Activated effector memory CD4-positive, alpha-beta T cell treated with anti-CD3 and anti-CD28 coated beads, Interleukin-2, amount 50 U/mL, for 16 hours (primary cell): ENCODE measurements around the gene TASP1.

ENCODE experiments used
- DNase-seq: peaks from one replicate; pipeline ENCODE4 v3.0.0-alpha.2; 2020

TASP1 gene

DNA sequence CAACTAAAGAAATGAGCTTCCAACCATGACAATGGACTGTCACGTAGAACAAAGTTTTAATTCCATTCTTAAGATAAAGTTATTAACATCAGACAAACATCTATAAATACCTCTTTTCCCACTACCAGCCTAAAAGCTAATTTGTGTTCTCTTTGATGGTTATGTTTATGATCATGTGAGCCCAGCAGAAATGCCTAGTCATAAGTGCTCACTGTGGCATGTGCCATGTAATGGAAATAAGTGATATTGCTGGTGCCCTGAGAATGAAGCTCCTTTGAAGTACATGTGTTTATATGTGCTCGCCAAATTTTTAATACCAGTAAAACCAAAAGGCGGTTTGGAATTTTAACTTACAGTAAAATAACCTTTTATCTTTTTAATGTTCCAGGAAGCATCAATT, 211.9 kb downstream of the TASP1 start:
- no peak for DNase-seq

DNA sequence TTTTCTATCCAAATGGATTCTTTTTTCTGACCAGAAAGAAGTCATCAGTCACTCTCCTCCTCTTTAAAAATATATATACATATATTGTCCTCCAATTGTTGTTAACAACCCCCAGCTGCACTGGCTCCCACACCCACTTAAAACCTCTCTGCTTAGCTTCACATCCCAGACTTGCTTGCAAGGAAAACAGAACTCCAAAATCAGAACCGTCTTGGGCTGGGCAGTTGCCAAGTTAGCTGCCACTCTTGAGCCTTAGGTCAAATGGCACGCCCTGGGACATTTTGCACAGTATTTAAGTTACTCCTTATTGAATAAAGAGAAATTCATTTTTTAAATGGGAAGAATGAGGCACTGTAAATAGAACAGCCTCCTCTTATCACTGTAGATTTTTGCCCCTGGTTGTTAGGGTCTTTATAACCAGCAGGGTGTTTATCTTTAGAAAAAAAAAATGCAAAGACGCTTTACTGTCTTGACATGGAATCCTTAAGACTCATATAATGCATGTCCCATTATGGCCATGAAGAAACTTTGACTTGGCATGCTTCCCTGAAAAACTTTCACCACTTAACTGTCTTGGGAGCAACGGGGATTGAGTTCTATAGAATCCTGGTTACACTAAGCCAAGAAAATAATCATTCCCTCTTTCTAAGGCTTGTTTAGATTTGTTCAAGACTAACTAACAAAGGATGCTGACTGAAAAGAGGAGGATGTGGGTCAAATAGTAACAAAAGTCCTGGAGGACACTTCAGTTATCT, 213.2 kb downstream of the TASP1 start:
- DNase-seq, result no peak

DNA sequence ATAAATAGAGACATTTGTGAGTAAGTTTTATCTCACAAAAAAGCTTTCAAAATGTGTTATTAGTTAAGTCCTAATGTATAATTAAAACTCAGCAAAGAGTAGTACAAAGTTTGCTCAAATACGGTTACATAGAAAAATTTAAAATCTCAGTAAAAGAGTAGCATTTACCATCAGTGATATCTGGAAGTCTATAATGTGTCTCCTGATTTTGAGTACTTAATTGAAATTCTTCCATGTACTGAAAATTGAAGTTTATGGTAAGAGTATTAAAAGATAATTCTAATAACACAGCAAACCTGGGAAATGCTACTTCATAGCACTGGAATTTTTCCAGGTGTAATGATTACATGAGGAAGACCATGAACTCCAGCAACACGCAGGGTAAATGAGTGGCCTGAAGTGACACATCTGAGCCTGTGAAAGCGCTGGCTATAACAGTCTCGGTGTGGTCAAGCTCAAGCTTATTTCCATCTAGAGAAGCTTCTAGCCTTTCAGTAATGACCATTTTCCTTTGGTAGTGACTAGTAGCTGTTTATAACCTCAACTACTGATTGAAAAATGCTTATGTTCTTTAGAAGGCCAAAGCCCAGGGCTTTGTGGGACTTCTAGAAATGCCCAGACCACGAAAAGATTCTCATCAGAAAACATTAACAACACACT, 214.4 kb downstream of the TASP1 start:
- no peak for DNase-seq

DNA sequence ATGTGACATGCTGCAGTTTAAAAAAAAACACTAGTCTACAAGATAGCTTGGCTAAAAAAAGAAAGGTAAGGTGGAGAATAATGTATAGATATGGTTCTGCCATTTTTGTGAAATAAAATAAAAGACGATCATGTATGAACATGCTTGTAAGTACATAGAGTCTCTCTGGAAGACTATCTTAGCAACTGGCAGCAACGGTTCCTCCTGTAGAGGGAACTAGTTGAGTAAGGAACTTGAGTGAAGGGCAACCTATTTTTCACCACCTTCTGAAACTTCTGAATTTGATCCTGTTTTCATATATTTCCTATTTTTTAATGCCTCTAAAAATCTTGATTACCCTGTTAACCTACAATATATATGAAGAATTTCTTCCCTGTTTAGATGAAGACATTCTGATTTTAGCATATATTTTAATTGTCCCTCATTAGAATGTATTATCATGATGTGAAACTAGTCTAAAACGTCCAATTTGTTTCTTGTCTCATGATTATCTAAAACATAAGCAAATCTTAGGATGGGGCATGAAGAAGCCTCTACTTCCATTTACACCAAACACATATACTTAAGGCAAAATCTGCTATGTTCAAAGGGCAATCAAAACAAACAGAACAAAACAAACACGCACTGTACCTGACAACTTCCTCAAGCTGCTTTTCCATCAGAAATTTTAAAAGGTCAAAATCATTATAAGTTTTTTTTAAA, 215.1 kb downstream of the TASP1 start:
- no peak for DNase-seq

DNA sequence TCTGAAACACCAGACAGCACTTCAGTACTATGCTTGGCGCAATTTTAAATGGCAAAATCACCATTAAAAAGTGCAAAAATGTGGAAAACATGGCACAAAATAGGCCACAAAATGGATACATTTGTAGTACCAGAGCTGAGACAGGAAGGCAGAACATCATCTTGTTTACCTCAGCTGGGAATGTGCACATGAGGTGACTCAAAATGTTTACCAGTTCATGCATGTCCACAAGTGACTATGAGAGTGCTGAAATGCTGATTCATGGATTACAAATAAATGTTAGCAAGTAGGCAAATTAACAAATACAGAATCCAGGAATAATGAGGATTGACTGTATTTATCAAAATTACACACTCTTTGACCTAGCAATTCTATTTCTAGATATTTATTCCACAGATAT, 216.1 kb downstream of the TASP1 start:
- DNase-seq, result no peak

DNA sequence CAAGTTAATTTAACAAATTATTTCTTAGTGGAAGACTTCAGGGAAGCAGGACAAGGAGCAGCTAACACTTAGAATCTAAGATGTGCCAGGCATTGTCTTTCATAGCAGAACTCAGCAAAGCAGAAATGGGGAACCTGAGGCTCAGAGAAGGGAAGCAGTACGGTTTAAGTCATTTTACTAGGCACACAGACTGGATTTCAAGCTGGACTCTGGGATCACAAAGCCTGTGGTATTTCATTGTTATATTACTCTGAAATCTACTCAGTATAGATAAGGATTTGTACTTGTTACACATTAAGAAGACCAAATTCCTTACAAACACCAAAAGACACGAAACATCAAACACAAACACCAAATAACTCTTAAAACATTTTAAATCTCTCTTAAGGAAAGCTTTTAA, 218.1 kb downstream of the TASP1 start:
- DNase-seq, result no peak

DNA sequence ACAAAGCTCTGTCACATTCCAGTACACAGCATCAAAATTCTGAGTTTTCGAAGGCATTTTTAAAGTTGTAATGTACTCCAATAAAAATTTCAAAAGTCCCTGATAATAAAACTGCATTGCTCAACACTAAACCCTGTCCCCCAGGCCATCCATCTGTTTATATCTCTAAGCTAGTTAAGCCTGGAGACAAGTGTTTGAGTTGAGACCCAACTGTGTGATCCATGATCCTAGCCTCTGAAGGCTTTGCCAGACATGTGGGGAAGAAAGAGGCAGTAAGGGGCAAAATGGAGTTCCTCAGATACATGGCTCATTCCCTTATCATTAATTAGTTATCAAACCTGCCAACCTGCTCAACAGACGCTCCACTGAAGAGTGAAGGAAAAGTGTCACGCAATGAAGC, 219.3 kb downstream of the TASP1 start:
- DNase-seq, result no peak

DNA sequence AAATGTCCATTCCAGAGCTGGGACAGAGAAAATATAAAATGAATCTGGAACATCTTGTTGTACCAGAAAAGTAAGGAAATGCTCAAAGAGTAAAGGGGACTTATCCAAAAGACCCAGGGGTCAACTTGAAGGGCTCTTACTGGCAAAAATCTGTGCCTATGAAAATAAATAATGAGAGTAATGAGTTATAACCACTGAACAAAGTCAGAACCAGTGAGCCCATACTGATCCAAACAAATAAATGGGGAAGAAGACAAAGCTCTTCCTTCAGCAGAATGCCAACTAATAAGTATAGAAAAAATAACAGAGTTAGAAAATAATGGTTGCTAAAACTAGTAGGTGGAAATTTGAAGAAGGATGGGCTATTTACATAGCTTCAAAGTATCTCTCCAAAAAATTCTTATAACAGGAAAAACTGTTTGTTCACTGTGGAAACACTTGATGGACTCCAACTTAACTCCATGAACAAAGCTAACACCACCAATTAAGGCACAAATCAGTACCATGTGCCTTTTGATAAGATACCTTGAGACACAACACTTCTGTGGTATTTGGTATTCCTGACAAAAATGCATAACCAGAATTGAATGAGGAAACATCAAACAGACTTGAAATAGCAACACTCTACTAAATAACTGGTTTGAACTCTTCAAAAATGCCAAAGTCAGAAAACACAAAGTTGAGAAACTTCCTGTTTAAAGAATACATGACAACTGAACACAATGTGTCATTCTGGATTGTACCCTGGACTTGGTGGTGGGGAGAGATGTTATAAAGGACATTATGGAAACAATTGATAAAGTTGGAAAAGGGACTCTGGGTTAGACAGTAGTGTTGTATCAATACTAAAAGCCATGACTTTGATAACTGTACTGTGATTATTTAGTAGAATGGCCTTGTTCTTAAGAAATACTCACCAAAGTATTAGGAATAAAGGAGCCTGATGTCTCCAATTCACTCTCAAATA, 220.2 kb downstream of the TASP1 start:
- no peak for DNase-seq

DNA sequence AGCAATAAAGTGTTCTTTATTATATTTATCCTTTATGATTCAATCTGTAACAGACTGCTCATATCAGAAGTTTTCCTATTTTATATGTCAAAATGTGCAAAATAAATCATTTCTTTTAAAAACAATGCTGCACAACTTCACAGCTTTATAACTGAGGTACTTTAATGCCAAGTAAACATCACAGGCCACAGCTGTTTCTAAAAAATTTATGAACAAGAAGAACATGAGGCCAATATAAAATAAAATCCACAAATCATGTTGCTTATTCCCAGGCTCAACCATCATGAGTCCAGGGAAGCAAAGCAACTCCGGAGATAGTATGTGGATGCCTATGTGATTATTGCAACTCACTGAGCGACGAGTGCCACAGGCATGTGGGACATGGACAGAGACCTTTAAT, 222.2 kb downstream of the TASP1 start:
- no peak for DNase-seq

DNA sequence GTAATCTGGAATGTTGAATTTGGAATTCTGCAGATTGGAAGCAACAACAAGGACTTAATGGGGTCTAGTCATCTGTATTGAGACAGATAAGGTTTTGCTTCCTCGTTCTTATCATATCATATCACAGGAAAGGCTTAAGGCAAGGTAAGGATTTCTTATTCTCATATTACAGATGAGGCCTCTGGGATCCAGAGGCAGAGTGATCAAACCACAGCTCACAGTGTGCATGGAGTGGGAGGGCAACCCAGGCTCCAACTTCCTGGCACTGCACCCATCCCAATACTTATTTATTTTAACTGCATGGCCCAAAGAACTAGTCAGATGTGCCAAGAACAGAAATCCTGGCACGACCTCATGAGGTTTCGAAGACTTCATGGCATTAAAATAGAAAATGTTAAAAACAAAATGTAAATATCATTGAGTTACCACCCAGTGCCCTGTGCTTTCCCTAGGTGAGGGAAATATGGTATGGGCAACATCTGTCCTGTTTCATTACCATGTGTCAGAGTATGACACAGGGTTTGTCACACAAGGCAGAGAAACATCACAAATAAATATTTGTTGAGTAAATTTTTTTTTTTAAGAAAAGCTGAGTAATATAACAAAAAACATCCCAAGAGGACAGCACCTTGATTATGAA, 225.8 kb downstream of the TASP1 start:
- no peak for DNase-seq

DNA sequence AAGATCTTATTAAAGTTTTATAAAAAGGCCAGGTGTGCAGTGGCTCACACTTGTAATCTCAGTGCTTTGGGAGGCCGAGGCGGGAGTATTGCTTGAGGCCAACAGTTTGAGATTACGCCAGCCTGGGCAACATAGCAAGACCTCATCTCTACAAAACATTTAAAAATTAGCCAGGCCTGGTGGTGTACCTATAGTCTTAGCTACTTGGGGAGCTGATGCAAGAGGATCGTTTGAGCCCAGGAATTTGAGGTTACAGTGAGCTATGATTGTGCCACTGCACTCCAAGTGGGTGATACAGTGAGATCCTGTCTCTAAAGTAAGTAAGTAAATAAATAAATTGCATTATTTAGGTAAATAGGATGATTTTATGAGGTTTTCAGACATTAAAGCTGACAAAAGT, 234.4 kb downstream of the TASP1 start:
- DNase-seq, result no peak

DNA sequence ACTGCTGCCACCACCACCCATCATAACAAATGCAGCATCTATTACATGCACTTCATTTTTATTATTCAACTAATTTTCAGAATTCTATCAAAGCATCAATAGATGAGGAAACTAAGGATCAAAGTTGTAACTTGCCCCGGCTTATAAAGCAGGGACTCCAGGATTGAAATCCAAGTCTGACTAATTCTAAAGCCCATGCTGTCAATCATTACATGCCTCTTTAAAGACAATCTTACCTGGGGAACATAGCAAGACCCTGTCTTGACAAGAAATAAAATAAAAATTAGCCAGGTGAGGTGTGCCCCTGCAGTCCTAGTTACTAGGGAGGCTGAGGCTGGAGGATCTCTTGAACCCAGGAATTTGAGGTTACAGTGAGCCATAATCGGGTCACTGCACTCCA, 235.3 kb downstream of the TASP1 start:
- DNase-seq, result no peak

DNA sequence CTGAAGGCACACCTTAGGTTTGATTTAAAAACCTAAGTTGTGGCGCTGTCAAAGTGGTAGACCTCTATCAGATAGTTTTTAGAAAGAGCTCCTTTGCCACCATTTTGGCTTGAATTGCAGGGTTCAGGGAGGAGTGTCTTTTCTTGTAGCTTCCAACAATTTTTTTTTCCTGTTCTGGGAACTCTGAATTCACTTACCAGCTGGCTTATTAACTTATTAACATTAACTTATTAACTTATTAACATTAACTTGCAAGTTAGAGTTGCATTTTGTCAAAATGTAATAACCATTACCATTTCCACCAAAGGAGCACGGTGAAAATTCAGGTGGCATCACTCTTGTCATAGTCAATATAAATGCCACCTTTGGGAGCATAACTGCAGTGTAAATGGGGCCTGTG, 235.7 kb downstream of the TASP1 start:
- DNase-seq, result no peak

DNA sequence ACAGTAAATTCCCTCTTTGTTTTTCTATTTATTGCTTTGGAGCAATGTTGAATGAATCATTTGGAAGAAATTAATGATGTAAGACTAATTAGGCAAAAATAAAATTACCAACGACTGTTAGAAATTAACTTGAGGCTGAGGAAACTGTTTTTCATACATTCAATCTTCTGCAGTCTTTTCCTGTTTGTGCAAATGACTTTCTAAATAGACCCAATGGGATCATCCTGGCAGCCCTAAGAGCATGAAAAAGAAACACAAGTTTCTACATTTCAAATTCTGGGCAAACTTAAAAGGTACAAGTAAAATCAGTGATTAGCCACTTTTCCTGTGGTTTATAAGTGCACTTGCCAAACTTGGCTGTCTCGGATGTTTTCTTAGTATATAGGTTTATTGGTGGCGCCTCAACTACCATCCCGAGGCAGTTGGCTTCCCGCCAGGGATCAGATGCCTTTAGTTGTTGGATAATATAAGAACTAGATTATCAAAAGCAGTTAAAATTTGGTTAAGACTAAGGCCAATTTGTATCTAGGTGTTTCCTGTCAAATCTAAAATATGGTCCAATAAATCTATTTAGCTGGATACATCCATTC, 236.5 kb downstream of the TASP1 start:
- no peak for DNase-seq

DNA sequence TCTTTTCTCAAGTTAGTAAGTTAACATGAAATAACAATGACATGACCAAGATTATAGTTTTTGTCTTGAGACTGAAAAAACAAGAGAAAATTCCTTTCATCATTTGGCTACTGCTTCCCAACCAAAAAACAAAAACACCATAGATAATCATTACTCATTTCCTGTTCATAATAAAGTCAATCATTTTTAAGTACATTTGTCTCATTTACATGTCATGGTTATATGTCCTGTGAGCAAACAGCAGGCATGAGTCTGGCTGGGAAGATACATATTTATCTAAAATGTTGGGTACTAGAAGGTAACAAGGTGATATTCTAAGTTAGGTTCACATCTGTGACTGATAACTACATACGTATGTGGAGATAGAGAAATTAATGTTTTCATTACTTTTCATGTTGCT, 237.1 kb downstream of the TASP1 start:
- no peak for DNase-seq

DNA sequence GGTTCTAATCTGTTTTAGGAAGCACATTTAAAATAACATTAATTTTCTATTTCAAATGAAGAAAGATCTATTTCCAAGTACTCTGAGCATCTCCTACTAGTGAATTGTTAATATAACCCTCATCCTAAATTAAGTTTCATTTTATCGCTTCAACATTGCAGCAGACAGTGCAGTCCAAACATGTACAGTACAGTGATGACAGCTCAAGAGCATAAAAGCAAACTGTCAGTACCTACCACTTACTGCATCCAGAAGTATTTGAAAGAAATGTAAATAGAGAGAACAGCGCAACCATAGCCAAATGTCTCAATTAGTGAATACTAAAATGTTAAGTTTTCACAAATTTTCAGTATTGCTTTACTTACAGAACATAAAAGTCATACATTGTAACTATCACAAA, 238.3 kb downstream of the TASP1 start:
- DNase-seq, result no peak

DNA sequence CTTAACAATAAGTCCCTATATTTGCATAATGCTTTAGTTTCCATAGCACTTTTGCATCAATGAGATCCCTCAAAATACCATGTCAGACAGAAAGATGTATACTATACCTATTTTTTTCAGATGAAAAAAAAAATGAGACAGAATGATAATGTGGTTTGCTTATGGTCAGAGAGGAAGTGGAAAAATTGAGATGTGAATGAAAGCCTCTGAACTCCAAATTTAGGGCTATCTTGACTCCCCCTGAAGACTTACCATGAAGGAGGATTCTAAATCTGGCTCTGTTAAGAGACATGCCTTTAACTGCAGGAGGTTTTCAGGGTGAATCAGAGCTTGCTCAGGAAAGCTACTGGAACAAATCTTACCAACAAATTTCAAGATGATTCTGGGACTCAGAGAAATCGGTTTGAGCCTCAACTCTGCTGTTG, 241.4 kb downstream of the TASP1 start:
- DNase-seq, result no peak

DNA sequence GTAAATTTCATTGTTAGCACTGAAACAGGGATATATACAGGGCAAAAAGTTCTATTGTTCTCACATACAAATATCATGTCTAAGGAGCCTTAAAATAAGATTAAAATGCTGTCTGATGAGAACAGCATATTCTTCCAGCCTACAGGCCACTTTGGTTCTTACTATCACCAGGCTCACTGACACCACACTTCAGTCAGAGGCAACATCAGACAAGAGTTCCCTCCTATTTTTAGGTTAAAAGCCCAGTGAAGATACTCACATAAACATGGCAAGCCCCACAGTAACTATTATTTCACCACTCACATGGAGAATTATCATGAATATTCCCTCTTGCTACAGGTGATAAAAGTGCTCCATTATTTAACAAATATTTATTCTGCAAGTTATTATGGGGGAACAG, 241.9 kb downstream of the TASP1 start:
- no peak for DNase-seq

DNA sequence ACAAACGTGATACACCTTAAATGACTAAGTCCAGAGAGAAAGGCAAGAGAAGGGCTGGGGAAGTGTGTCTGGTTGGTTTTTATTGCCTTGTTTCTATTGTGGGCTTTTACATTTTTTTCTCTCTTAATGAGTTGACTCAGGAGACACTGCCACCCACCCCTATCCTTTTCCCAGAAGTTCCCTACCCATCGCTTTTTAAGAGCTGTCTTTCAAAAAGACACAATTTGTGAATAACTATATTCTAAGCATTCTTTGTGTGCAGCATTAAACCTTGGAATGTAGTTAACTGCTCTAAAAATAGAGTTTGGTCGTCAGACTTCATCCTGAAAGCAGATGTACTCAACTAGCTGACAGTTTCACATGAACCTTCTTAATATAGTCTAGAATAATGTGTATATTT, 242.7 kb downstream of the TASP1 start:
- DNase-seq, result no peak

DNA sequence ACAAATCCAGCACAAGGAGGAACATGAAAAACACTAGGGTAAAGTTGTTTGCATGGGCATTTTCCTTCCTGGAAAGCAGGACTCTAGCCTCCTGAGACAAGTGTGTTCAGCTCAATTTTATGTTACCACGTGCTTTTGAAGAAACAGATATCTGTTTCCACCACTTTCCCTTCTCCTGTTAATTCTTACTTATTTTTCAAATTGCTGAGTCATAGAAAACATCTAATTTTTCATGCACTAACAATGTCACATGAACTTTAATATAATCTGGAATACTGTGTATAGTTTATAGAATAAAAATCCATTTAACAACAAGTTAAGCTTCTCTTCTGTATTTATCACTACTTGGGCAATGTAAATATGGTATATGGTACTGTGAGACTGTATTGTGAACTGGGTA, 243.5 kb downstream of the TASP1 start:
- DNase-seq, result no peak

DNA sequence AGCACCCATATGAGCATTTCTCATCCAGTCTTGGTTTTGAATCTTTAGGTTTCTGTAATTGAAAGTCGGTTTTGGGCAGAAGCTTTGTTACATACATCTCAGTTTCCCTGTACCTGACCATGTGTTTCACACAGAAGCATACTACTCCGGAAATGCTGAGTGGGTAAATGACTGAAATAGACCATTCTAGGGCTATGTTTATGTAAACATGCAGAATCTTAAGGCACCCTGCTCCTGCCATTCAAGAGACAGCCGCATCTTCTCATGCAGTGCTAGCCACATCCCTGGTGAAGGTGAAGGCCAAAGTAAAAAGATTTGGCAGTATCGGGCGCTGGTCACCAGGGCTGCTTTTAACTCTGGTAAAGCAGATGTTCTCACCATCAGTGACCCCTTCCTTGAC, 246.3 kb downstream of the TASP1 start:
- DNase-seq, result no peak

DNA sequence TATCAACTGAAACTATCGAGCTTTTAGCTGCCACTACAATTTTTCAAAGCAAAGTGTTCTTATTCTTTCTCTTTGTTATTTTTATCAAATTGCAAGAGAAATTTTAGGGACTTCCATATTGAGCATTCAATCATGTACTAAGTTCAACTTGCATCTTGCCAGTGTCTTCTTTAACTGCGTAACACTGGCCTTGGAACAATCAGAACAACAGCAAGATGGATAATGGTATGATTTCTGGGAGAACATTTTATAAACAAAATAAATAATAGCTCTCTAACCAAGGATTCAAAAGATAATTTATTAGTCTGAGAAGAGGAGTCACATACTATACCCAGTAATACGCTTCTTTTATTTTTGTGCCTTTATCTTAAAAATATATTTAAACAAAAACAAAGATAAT, 249.6 kb downstream of the TASP1 start:
- DNase-seq, result no peak
